Renal pelvis (tissue), 4 donors: ENCODE results near the gene CEMIP. TPM values are rescaled to one million over a fixed set of nuclear protein-coding genes. Genes with fewer than 3 reads are reported as not detected.
"Not testable (repeated sequence)": the region's sequence is repeated elsewhere in the genome, so short reads cannot be mapped to it uniquely, and the experiment has no call there.

Experiments
- DNase-seq: peaks from one replicate; pipeline ENCODE4 v3.0.0-alpha.2; 2013
- polyA plus RNA-seq, 3 donors: library from polyadenylated mRNA; unstranded; fragments of 120-200 nt; gene quantifications; one replicate each; pipeline ENCODE4 v1.2.1, GENCODE V29; 2013; ENCODE audit not compliant: insufficient read length in 3 of 3

CEMIP gene
- polyA plus RNA-seq, 3 donors, result 3.2 to 7.0 (median 6.1) TPM

- no peak for DNase-seq
Measured at GRCh38 chr15:80758130-80758745, 20.9 kb upstream of the CEMIP start.

DNA sequence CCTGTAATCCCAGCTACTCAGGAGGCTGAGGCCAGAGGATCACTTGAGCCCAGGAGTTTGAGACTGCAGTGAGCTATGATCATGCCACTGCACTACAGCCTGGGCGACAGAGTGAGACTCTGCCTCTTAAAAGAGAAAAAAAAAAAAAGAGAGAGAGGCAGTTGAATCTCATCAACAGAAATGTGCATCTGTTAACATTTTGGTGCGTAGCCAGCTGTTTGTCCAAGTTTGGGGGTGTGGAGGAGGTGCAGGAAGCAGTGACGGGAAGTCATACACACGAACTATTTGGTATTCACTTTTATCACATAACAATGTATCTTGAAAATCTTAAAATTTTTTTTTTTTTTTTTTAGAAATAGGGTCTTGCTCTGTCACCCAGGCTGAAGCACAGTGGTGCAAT is 18.2 kb upstream of the CEMIP start:
- no peak for DNase-seq

GRCh38 chr15:80761754-80762153 is 17.4 kb upstream of the CEMIP start:
- DNase-seq, result no peak

DNA sequence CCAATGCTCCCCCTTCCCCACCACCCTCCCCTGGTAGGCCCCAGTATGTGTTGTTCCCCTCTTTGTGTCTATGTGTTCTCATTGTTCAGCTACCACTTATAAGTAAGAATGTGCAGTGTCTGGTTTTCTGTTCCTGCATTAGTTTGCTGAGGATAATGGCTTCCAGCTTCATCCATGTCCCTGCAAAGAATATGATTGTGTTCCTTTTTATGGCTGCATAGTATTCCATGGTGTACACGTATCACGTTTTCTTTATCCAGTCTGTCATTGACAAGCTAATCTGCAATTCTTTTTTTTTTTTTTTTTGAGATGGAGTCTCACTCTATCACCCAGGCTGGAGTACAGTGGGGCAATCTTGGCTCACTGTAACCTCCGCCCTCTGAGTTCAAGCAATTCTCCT is 15.9 kb upstream of the CEMIP start:
- DNase-seq, result not testable (repeated sequence)

- DNase-seq, result no peak
Measured at GRCh38 chr15:80764535-80764934, 14.6 kb upstream of the CEMIP start.

- DNase-seq, result no peak
Measured at GRCh38 chr15:80766275-80766674, 12.9 kb upstream of the CEMIP start.

GRCh38 chr15:80768158-80768557 is 11.0 kb upstream of the CEMIP start:
- DNase-seq, result no peak

GRCh38 chr15:80769153-80769828 is 9.9 kb upstream of the CEMIP start:
- DNase-seq, result no peak

DNA sequence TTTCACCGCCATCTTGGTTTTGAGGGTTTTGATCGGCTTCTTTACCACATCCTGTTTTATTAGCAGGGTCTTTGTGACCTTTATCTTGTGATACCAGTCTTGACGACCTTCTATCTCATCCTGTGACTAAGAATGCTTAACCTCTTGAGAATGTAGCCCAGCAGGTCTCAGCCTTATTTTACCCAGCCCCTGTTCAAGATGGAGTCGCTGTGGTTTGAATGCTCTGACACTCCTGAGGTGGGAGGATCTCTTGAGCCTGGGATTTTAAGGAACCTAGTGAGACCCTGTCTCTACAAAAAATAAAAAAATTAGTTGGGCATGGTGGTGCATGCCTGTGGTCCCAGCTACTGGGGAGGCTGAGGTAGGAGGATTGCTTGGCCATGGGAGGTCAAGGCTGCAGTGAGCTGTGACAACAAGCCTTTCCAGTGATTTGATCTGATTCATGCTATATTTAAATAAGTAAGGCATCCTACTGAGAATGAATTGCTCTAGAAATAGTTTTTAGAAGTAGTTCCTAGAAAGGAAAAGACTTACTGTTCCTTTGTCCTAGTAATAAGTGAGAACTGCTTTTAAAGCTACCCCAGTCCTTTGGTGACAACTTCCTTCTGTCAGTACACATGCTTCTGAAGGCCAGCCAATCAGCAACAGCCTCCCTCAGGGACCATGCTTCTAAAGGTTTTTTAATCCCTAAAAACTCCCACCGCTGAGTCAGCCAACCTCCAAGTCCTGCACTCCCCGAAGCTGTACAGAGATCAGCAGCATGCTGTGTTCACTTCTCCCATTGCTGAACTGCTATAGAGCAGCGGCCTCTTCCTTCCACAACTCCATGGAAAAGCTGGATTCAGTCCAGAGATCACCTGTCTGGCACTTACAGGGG is 9.1 kb upstream of the CEMIP start:
- DNase-seq, result no peak

DNA sequence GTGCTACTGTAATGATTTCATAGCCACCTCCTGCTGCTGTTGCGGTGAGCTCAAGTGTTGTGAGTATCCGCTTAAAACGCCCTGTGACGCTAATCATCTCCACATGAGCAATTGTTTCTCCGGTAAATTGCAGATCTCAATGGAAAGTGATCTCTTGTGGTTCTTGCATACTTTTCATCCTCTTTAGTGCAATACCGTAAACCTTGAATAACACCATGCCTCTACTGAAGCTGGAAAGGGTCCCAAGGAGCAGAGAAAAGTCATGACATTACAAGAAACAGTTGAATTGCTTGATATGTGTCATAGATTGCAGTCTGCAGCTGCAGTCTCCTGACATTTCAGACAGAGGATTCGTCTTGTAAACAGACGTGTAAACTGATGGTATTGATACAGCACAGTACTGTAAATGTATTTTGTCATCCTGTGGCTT is 6.0 kb upstream of the CEMIP start:
- DNase-seq, result no peak

DNA sequence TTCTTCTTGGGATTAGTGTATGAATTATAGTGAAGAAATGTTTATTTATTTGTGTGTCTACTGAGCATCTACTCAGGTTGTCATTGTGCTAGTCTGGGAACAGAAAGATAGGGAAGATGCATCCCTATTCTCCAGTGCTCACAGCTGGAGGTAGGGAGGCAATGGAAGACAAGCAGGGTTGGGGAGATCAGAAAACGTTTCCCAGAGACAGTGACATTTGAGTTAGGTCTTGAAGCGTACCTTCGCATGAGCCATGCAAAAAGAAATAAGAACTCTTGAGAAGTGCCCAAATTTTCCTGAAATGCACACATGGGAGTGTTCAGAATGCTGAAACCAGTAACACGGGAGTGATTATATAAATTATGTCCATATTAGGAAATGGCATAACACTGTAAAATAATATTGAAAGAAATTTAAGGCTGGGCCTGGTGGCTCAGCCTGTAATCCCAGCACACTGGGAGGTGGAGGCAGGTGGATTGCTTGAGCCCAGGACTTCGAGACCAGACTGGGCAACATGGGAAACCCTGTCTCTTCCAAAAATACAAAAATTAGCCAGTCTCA is 5.3 kb upstream of the CEMIP start:
- no peak for DNase-seq

DNA sequence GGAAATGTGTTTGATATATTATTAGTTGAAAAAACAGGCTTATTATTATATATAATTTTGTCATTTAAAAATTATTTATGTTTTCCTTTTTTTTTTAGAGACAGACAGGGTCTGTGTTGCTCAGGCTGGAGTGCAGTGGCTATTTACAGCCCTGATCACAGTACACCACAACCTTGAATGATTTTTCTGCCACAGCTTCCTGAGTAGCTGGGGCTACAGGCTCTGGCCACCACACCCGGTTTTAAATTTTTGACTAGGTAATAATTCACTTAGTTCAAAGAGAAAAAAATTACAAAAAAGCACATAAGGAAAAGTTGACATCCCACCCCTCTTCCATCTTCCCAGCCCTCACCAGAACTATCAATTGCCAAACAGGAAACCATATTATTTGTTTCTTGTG is 4.7 kb upstream of the CEMIP start:
- no peak for DNase-seq

DNA sequence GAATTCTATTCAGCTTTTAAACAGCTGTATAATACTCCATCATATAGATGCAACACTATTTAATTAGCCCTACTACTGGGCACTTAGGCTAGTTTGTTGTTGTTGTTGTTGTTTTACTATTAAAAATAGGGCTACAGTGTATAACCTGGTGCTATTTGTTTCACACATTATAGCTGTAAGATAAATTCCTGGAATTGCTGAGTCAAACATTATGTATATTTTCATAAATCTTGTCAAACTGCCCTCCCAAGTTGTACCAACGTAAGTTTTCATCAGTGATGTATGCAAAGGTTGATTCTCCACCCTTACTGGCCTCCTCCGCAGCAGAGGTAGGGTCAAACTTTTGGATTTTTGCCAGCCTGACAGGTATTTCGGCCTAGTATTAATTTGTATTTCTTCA is 3.8 kb upstream of the CEMIP start:
- no peak for DNase-seq

GRCh38 chr15:80776420-80777045 is 2.6 kb upstream of the CEMIP start:
- peak; percentile 69 for DNase-seq

DNA sequence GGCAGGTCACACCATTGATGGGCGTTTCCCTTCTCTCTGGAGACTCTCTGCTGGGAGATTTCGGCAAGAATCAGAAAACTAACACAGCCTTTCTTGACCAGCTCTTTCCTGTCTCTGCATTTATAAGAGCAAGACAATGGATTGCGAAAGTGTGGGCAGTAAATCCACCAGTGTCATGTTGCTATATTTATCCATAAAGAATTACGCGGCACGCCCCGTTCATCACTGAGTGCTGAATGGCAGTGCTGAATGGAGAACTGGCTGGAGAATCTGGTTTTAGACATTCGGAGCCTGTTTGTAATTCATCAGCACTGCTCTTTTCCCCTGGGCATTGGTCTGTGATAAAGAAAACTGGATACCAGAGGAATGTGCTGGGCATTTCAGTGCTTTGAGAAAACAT is 2.0 kb upstream of the CEMIP start:
- DNase-seq, result no peak

DNA sequence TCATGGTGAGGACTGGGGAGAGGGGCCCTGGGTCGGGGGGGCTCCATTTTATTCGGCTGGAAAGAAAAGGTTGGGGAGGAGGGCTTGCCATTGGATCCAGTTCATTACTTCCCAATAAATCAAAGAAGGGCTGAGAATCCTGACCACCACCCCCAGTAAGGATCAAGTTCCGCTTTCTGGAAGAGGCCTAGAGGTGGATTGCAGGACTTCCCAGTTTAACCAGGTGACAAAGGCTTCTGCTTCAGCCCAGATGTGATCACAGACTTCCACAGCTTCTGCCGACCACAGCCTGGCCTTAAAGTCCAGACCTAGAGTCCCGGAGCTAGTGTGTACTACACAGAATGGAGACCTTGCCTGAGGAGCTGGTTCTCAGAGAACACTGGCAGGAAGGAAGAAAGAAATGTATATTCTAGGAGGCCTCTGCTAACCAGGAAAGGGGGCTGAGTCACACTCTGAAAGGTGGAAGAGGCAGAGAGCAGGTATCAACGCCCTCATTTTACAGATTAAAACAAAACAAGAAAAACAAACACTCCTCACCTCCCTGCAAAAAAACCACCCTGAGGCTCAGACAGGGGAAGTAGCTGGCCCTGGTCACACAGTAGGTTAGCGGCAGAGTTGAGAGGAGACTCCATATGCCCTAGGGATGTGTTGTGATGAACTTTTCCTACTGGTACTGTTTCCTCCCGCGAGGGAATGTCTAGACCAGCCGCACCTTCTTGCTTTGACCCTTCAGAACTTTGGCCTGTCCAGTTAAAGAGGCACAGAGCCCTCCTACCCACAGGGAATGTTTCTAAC is 1.1 kb upstream of the CEMIP start:
- DNase-seq, result no peak

DNA sequence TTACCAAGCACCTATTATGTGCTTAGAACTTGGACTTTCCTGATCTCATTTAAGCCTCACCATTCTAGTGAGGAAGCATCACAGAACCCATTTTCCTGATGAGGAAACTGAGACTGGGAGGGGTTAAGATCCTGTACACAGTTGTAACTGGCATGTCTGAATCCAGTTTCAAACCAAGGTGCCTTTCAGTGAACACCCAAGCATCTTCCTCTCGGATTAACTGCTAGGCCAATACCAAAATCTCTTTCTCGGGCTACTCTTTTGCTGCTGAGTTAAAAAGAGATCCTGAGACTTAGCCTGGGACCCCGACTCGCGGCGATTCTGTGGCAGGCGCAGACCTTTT is 578 bp upstream of the CEMIP start:
- DNase-seq, result no peak

GRCh38 chr15:80779658-80780415 is 667 bp downstream of the CEMIP start:
- no peak for DNase-seq

GRCh38 chr15:80780416-80781221 is 1.4 kb downstream of the CEMIP start:
- DNase-seq, result peak; percentile 74

- DNase-seq, result no peak
Measured at GRCh38 chr15:80783260-80783659, 4.1 kb downstream of the CEMIP start.
